Stimulated activated CD8-positive, alpha-beta memory T cell treated with anti-CD3 and anti-CD28 coated beads, Interleukin-12 subunit alpha, Interleukin-12 subunit beta, amount 100 ng/mL, for 4 hours (primary cell): Measurements from ENCODE around the gene P2RY6.
"Not testable (repeated sequence)": the region's sequence is repeated elsewhere in the genome, so short reads cannot be mapped to it uniquely, and the experiment has no call there.

Source experiments
- DNase-seq: peaks from one replicate; pipeline ENCODE4 v3.0.0-alpha.2; 2020; ENCODE audit warnings: low read depth

P2RY6 gene

GRCh38 chr11:73262851-73263495 is 9.2 kb upstream of the P2RY6 start:
- no peak for DNase-seq

GRCh38 chr11:73263640-73264039 is 8.5 kb upstream of the P2RY6 start:
- no peak for DNase-seq

GRCh38 chr11:73265278-73265810 is 6.8 kb upstream of the P2RY6 start:
- DNase-seq, result no peak

DNA sequence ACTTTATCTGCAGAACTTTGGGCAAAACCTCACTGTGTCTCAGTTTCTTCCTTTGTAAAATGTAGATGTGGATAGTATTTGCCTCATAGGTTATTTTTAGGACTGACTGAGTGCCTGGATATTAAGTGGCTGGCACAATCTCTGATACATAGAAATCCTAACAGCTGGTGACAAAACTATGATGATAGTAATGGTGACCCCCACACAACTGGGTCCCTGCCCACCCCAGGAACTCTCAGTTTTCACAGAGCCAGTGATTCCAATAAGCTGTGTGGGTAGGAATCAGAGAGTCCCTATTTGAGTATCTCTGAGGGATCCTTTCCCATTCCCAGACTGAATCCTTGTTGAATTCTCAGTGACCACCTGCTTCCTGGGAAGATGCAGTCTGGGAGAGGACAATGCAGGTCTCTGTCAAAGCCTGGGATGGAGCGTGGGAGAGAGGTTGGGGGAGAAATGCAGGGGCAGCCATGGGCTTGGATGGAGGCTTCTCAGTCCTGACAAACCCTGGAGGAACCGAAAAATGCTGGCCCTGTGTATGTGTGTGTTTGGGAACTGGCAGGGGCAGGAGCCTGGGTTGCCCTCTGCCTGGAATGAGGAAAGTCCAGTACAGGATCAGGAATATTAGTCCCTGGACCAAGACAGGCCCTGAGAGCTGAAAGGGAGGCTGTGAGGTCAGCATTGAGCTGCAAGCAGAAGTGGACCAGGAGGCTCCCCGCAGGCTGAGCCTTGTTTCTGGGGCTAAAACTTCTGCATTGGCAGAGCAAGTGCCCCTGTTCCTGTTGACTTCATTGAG is 6.1 kb upstream of the P2RY6 start:
- DNase-seq, result no peak

- DNase-seq, result no peak
These were observed 5.5 kb upstream of the P2RY6 start for GRCh38 chr11:73266646-73267020.

DNA sequence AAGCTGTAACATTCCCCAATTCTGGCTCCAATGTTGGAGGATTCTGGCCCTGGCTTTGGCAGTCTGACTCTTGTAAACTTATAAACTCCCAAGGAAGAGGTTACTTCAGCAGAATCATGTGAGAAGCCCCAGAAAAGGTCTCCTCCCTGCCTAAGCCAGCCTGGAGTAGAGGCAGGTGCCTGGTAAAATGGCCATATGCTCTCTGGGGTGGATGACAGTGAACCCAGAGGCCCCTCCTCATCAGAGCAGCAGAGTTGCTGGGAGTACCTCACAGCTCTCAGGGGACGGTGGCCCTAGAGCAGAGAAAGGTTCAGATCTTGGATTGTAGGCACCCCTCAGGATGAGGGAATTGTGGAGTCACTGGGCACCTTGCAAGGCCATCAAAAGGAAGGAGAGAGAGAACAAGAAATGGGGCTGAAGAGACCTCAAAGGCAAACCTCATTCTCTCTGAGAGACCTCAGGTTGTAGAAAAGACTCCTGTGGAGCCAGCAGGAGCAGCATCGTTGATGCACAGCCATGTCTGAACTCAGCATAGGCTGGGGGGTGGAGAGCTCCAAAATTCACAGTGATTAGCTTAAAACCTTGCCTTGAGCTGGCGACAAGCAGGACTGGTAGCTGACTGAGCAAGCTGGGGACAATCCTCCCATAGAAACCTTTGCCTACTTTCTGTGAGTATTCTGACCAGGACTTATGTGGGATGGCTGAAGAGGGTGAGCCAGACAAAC is 4.9 kb upstream of the P2RY6 start:
- DNase-seq, result no peak

DNA sequence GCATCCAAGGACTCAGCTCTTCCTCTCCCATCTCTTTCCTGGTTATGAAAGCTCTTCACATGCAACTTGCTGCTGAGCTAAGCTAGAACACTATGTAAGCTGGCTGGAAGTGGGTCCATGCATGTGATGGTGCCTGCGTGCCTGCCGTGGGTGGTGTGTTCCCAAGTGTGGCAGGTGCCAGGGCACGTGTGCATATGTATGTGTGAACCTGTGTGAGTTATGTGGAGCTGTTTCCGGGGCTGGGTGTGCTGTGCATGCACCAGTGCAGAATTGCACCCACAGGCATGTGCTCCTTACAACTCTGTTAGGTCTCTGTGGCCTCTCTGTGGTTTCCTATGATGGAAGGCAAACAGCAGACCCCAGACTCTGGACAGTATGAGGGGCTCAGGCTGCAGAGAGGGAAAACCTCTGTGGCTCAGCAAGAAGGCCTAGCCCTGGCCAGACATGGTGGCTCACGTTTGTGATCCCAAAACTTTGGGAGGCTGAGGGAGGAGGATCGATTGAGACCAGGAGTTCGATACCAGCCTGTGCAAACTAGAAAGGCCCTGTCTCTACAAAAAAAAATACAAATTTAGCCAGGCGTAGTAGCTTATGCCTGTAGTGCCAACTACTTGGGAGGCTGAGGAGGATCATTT is 4.1 kb upstream of the P2RY6 start:
- DNase-seq, result no peak

DNA sequence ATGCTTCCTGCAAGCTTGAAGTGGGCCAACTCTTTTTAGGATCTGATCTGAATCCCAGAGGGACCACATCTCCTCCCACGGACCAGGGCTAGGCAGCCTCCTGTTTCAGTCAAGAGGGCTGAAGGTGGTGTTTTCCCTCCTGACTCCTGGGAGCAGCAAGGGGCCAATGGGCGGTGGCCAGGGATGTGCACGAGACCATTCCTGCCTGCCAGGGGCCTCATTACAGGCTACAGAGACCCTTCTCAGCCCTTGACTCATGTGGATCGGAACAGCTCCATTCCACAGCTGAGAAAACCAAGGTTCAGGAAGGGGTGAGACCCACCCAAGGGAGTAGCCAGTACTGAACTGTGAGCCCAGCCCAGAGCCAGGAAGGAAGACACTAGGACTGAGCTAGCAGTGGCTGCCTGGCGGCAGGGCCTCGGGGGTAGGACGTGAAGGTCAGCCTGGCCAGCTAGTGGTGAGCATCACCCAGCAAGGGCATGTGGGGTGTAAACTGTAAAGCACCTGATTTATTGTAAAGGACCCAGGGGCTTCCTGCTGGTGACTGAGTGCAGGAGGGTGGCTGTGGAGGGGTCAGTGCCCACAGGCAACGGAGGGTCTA is 3.4 kb upstream of the P2RY6 start:
- DNase-seq, result no peak

GRCh38 chr11:73269459-73270015 is 2.6 kb upstream of the P2RY6 start:
- no peak for DNase-seq

GRCh38 chr11:73270016-73270854 is 1.9 kb upstream of the P2RY6 start:
- no peak for DNase-seq

GRCh38 chr11:73270855-73271477 is 1.2 kb upstream of the P2RY6 start:
- no peak for DNase-seq

DNA sequence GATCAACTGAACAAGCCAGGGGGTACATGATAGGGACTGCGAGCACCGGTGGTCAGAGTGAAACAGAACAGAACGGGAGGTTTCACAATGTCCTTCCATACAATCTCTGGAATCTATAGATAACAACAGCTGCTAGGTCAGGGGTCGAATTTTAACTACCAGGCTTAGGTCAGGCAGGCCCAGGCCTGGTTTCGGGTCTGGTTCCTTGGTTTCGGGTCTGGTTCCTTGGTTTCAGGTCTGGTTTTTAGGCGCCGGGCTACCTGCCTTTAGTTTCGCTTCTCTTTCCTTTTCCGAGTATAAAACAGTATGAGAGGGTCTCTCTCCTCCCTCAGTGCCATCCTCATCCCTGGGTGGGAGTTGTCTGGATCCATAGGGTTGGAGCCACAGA is 666 bp upstream of the P2RY6 start:
- DNase-seq, result not testable (repeated sequence)

GRCh38 chr11:73272680-73273038 is 521 bp downstream of the P2RY6 start:
- no peak for DNase-seq

GRCh38 chr11:73273222-73273895 is 1.2 kb downstream of the P2RY6 start:
- DNase-seq, result no peak

DNA sequence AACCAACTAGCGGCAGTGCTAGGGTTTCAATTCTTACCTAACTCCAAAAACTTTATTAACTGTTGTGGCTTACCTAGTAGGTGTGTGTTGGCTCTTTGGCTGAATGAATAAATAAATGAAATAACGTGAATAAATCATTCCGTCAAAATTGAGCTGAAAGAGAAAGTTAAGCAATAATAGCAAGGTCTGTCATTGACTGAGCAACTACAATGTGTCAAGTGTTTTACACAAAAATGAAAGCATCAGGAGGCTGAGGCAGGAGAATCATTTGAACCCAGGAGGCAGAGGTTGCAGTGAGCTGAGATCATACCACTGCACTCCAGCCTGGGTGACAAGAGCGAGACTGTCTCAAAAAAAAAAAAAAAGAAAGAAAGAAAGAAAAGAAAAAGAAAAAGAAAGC is 2.1 kb downstream of the P2RY6 start:
- DNase-seq, result not testable (repeated sequence)

DNA sequence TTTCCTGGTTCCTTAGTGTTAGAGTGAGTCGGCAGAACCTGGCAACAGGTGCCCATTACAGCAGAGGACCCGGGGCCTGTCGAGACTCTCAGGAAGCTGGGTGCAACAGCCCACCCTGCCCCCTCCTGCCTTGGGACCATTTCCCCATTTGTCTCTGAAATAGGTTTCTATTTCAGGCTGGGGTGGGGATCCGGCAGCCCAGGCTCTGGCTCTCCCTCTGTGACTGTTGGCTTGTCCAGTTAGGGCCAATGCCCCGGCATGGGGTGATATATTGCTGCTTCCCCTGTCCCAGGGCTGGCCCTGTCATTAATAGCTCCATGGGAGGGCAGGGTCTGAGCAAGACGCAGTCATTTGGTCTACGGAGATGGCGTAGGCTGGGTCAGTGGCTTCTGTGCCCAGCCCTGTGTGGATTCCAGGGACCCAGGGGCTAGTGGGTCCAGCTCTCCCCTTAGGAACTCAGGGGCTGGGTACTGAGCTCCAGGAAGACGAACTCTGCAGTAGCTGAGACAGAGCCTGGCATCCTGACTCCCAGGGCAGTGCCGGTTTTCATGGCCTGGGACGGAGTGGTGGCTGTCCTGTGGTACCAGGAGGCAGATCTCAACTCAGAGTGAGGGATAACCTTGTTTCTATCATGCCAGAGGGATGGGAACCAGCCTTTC is 2.7 kb downstream of the P2RY6 start:
- no peak for DNase-seq

DNA sequence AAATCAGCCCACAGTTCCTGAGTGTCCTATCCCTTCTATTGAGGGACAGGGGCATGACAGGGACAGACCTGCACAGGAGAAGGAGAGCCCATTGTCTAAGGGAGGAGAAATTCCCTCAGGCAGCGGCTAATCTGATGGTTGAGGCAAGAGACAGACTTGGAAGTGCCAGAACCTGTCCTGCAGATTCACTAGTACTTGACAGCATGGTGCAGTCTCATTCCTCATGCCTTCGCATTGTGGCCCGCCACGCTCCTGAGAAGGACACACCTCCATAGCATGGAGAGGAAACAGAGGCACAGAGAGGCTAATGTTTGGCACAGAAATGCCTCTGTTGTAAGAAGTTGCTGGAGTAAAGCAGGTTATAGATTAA is 3.2 kb downstream of the P2RY6 start:
- DNase-seq, result no peak

GRCh38 chr11:73277467-73277866 is 5.3 kb downstream of the P2RY6 start:
- no peak for DNase-seq

DNA sequence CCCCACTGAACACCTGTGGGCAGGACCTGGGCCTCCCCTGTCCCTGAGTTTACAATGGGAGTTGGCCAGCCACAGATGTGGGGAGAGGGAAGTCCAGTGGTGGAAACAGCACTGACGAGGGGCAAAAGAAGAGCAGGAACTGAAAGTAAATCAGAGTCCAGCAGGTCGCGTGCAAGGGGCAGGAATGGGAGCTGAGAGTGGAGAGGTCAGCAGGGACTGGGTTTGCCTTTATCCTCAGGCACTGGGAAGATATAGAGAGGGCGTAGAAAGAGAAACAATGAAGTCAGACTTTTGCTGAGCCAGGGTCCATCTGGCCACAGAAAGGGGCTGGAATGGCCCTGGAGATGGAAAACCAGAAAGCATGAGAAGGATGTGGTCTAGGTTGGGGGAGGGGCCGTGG is 8.5 kb downstream of the P2RY6 start:
- no peak for DNase-seq
